Activated T-helper 1 cell treated with Interleukin-2 at 50 U/mL for 16 hours (primary cell): Measurements from ENCODE around the gene PLIN1.

ENCODE experiments used
- DNase-seq: peaks from one replicate; pipeline ENCODE4 v3.0.0-alpha.2; 2020; ENCODE audit warnings: low read depth

The PLIN1 gene

DNA sequence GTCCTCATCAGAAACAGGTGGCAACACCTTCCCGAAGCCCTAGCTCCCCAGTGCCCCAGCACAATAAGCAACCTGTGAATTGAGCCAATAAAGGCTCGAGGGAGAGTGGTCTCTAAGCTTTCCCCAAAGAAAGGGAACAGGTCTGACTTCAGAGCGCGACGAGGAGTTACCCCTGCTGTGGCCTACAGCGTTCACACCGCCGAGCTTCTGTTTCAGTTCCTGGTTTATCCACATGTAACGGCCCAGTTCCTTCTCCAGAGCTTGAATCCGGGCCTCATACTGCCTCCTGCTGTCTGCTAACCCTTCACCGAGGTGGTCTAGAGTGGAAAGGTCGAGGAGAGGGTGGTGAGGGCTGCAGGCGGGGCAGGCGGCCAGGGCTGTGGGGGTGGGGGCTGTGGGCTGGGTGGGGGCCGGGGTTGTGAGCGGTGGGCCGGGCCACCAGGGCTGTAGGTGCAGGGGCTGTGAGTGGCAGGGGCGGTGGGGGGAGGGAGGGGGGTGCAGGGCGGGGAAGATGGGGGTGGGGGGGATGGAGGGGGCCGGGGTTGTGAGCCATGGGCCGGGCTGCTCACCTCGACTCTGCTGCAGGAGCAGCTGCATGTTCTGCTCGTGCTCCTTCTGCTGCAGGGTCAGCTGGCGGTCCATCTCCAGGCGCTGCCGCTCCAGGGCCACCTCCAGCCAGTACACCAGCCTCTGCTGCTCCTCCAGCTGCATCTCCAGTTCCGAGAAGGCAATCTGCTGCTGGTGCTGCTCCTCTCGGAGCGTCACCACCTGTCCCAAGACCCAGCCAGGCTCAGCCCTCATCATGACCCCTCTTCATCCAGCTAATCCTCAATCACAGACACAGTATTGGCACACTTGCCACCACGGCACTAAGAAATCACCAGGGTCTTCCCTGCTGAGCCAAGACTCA lies 50.1 kb downstream of the PLIN1 start:
- no peak for DNase-seq

DNA sequence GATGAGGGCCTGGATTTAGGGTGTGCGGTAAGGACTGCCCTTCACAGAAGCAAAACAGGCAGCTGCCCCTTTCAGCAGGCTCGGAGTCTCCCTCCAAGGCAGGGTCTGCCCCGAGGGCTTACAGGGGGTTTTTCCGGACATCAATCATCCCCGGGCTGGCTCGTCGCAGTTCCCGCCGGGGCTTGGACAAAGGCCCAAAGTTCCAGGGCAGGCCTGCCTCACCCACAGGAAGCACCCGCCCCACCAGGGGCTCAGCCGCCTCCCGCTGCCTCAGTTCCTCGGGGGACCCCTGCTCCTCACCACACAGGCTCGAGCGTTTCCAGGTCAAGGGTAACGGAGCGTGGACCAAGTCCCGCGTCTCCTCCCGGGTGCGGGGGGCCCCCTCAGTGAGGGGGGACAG lies 50.9 kb downstream of the PLIN1 start:
- DNase-seq = no peak

- DNase-seq = no peak
Measured at GRCh38 chr15:89627256-89627970, 51.8 kb downstream of the PLIN1 start.

DNA sequence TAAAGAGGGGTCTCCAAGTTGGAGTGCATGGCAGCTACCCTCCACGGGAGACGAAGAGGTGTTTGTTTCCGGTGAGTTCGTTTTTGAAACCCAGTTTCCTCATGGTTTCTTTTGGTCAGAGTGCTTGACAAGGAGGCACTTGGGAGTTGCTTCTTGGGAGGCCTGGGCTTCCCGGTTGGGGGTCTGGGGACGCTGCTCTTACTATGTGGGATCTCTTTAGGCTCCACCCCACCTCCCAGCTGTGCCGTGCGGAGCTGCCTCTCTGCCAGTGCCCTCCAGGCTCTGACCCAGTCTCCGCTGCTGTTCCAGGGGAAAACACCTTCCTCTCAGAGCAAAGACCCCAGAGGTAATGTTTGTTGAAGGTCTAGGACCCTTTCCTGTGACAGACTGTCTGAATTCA lies 53.5 kb downstream of the PLIN1 start:
- no peak for DNase-seq

DNA sequence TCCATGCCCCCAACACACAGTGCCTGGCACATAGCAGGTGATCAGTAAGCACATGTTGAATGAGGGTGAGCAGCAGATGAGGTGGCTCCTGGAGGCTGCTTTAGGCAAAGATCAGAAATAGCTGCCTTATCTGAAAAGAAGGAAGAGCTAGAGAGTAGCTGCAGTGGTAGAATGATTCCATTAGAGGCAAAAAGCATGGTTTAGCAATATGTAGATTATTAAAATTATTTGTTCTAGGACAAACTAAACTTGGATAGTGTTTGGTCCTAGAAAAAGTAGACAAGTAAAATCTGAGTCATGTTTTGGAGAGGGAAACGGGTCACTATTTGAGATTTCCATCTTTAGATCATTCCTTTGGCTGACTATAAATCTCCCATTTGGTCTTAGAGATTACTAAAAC lies 56.0 kb downstream of the PLIN1 start:
- DNase-seq = no peak

- no peak for DNase-seq
Measured at GRCh38 chr15:89621547-89621946, 57.6 kb downstream of the PLIN1 start.

DNA sequence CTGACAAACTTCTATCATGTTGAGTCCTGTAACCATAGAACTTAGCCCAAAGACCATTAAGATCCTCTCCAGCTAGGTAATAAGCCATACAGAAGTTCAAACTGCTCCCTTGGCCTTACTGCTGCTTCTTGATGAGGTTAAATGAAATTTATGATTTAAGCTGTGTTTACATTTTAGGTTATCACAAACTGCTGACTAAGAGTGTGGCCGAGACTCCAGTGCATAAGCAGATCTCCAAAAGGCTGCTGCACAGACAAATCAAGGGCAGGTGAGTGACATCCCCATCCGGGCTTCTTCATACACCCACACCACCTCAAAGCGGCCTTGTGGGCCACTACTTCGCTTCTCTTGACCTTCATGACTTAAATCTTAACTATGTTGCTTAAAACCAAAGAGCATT lies 62.9 kb downstream of the PLIN1 start:
- no peak for DNase-seq

- DNase-seq = no peak
Measured at GRCh38 chr15:89615135-89615534, 64.0 kb downstream of the PLIN1 start.
